ENCODE measurements around the gene ZNF649.
A peak's percentile ranks its signal among the peaks of the same experiment; 100 is the strongest.
"Not testable (repeated sequence)": the region's sequence is repeated elsewhere in the genome, so short reads cannot be mapped to it uniquely, and the experiment has no call there.

Gene ZNF649

DNA sequence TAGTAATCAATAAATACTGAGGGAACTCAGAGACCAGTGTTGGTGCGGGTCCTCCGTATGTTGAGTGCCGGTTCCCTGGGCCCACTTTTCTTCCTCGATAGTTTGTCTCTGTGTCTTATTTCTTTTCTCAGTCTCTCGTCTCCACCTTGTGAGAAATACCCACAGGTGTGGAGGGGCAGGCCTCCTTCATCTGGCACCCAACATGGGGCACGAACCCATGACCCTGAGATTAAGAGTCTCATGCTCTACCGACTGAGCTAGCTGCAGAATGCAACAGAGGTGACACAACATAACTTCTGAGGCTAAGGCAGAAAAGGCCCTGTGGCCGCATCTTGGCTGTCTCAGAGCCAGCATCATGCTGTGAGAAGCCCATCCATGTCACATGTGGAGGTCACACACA is 17.1 kb upstream of the ZNF649 start:
- Histone ChIP-seq H3K9ac (no peak overlapping the region), H3K27me3 (no peaks in the 10 kb centered on the region), H3K27ac (no peak overlapping the region), H4K20me1 (no peaks in the 10 kb centered on the region), H3K4me2 (no peak overlapping the region), H3K4me1 (no peaks in the 10 kb centered on the region), H3K9me3 (peaks cover 95% of the 10 kb centered on the region), H3K4me3 (peak overlapping the region; percentile 38; the same call in 1 of the 2 replicates), H3K36me3 (no peaks in the 10 kb centered on the region; the same call in 1 of the 2 replicates)
- TF ChIP-seq Cebpa-rat (IDR thresholded peaks at IDR 0.05) = no peak

GRCh38 chr19:51919606-51920005 is 14.8 kb upstream of the ZNF649 start:
- H3K9me3 ChIP-seq = peaks cover 100% of the 10 kb centered on the region
- no peak overlapping the region for H3K9ac ChIP-seq
- no peak overlapping the region for H3K4me3 ChIP-seq
- no peaks in the 10 kb centered on the region; the same call in 1 of the 2 replicates for H3K36me3 ChIP-seq
- no peaks in the 10 kb centered on the region for H4K20me1 ChIP-seq
- no peaks in the 10 kb centered on the region for H3K27me3 ChIP-seq
- no peak overlapping the region for H3K27ac ChIP-seq
- peaks cover 5% of the 10 kb centered on the region; the same call in 1 of the 2 replicates for H3K4me1 ChIP-seq
- TF ChIP-seq Cebpa-rat (IDR thresholded peaks at IDR 0.05) = no peak
- no peak overlapping the region for H3K4me2 ChIP-seq

- Histone ChIP-seq H3K27me3 (no peaks in the 10 kb centered on the region), H3K27ac (no peak overlapping the region), H3K4me2 (no peak overlapping the region; the same call in 1 of the 2 replicates), H4K20me1 (no peaks in the 10 kb centered on the region), H3K4me3 (no peak overlapping the region), H3K9ac (no peak overlapping the region), H3K4me1 (peaks cover 5% of the 10 kb centered on the region; the same call in 1 of the 2 replicates), H3K36me3 (no peaks in the 10 kb centered on the region), H3K9me3 (peaks cover 100% of the 10 kb centered on the region)
- TF ChIP-seq Cebpa-rat (IDR thresholded peaks at IDR 0.05) = no peak
Observed at GRCh38 chr19:51916167-51916566, 11.3 kb upstream of the ZNF649 start.

DNA sequence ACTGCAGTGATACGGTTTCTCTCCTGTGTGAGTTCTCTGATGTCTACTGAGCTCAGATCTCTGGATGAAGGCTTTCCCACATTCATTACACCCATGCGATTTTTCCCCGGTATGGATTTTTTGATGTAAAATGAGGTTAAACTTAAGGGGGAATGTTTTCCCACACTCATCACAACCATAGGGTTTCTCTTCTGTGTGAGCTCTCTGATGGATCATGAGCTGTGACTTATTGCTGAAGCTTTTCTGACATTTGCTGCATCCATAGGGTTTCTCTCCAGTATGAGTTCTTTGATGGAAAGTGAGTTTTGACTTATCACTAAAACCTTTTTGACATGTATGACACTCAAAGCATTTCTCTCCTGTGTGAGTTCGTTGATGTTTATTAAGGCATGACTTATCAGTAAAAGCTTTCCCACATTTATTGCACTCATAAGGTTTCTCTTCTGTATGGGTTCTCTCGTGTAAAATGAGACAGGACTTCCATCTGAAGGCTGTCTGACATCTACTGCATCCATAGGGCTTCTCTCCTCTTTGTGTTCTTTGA is 10.6 kb upstream of the ZNF649 start:
- H3K27me3 ChIP-seq = no peaks in the 10 kb centered on the region
- H3K9me3 ChIP-seq = peaks cover 99% of the 10 kb centered on the region

DNA sequence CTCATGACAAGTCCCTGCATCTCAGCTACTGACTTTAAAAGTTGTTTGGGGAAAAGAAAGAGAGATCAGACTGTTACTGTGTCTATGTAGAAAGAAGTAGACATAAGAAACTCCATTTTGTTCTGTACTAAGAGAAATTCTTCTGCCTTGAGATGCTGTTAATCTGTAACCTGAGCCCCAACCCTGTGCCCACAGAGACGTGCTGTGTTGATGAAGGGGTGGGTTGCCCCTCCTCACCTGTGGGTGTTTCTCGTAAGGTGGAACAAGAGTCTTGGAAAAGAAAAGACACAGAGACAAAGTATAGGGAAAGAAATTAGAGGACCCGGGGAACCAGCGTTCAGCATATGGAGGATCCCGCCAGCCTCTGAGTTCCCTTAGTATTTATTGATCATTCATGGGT is 3.2 kb upstream of the ZNF649 start:
- Histone ChIP-seq H3K4me1 (peaks cover 10% of the 10 kb centered on the region; the same call in 1 of the 2 replicates), H3K9me3 (peaks cover 78% of the 10 kb centered on the region)
- H3K4me3 ChIP-seq = not testable (repeated sequence)

More for the DNA sequence above, 10.6 kb upstream of the ZNF649 start:
- H3K9ac ChIP-seq = no peak overlapping the region
- H3K27ac ChIP-seq = no peak overlapping the region
- no peaks in the 10 kb centered on the region for H3K36me3 ChIP-seq
- TF ChIP-seq Cebpa-rat (IDR thresholded peaks at IDR 0.05) = no peak
- peaks cover 5% of the 10 kb centered on the region; the same call in 1 of the 2 replicates for H3K4me1 ChIP-seq
- no peaks in the 10 kb centered on the region for H4K20me1 ChIP-seq
- H3K4me2 ChIP-seq = no peak overlapping the region
- peak overlapping the region; percentile 27; the same call in 1 of the 2 replicates for H3K4me3 ChIP-seq

DNA sequence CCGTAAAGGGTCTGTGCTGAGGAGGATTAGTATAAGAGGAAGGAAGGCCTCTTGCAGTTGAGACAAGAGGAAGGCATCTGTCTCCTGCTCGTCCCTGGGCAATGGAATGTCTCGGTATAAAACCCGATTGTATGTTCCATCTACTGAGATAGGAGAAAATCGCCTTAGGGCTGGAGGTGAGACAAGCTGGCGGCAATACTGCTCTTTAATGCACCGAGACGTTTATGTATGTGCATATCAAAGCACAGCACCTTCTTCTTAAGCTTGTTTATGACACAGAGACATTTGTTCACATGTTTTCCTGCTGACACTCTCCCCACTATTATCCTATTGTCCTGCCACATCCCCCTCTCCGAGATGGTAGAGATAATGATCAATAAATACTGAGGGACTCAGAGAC is 1.3 kb upstream of the ZNF649 start:
- Histone ChIP-seq H3K4me1 (peaks cover 11% of the 10 kb centered on the region; the same call in 1 of the 2 replicates), H3K9me3 (peaks cover 78% of the 10 kb centered on the region), H3K36me3 (peaks cover 25% of the 10 kb centered on the region)
- not testable (repeated sequence) for H3K4me3 ChIP-seq, H3K27me3 ChIP-seq, H3K4me2 ChIP-seq, H3K27ac ChIP-seq, H3K9ac ChIP-seq, H4K20me1 ChIP-seq

More for the DNA sequence above, 3.2 kb upstream of the ZNF649 start:
- not testable (repeated sequence) for H3K36me3 ChIP-seq, H3K27me3 ChIP-seq, H3K4me2 ChIP-seq, H4K20me1 ChIP-seq, H3K9ac ChIP-seq, H3K27ac ChIP-seq

- not testable (repeated sequence) for H4K20me1 ChIP-seq, H3K4me2 ChIP-seq, H3K4me3 ChIP-seq, H3K27ac ChIP-seq, H3K27me3 ChIP-seq, H3K9ac ChIP-seq
- peaks cover 11% of the 10 kb centered on the region; the same call in 1 of the 2 replicates for H3K4me1 ChIP-seq
- H3K36me3 ChIP-seq = peaks cover 30% of the 10 kb centered on the region
- H3K9me3 ChIP-seq = peaks cover 78% of the 10 kb centered on the region
Observed at GRCh38 chr19:51905639-51906038, 822 bp upstream of the ZNF649 start.

DNA sequence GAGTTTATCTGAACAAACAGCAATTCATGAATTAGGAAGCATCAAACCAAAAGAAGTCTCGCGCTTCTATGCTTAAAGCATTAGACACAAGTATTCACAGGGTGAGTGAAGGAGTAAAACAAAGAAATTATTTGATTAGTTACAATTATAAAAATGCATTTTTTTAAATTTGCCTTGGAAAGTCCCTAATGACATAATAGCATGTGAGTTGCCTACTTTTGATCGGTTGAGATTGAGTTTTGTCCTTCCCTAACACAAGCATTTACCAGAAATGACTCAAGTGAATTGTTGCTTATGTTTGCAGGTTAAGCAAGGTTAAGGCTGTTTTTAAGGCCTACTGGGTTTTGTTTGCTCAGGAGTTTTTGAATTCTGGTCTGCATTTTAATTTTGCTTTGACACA is 389 bp upstream of the ZNF649 start:
- Histone ChIP-seq H3K4me1 (peaks cover 11% of the 10 kb centered on the region; the same call in 1 of the 2 replicates), H4K20me1 (no peaks in the 10 kb centered on the region), H3K9me3 (peaks cover 79% of the 10 kb centered on the region), H3K4me2 (no peak overlapping the region), H3K9ac (no peak overlapping the region), H3K27me3 (no peaks in the 10 kb centered on the region), H3K27ac (no peak overlapping the region), H3K36me3 (peaks cover 34% of the 10 kb centered on the region), H3K4me3 (0 out of 2 replicates have a peak overlapping the region, but pooled peaks have one; percentile 89)
- TF ChIP-seq Cebpa-rat (IDR thresholded peaks at IDR 0.05) = no peak

GRCh38 chr19:51903192-51903591 is 1.6 kb downstream of the ZNF649 start:
- Histone ChIP-seq H3K27ac (no peak overlapping the region), H3K9ac (no peak overlapping the region), H3K9me3 (peaks cover 85% of the 10 kb centered on the region), H3K4me3 (peak overlapping the region; percentile 89), H3K4me1 (peaks cover 11% of the 10 kb centered on the region; the same call in 1 of the 2 replicates), H3K4me2 (peak overlapping the region; percentile 88), H3K36me3 (peaks cover 54% of the 10 kb centered on the region), H3K27me3 (no peaks in the 10 kb centered on the region), H4K20me1 (no peaks in the 10 kb centered on the region)
- no peak for TF ChIP-seq Cebpa-rat (IDR thresholded peaks at IDR 0.05)

DNA sequence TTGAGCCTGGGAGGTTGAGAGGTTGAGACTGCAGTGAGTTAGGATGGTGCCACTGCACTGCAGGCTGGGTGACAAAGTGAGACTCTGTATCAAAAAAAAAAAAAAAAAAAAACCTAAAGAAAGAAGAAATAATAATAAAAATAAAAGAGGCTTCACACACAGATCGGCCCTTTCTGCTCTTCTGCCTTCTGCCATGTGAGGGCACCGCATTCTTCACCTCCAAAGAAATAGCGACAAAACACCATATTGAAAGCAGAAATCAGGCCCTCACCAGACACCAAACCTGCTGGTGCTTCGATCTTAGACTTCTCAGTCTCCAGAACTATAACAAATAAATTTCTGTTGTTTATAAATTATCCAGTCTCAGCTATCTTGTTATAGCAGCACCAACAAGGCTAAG is 3.0 kb downstream of the ZNF649 start:
- H3K27me3 ChIP-seq = no peaks in the 10 kb centered on the region
- peaks cover 68% of the 10 kb centered on the region for H3K36me3 ChIP-seq
- TF ChIP-seq Cebpa-rat (IDR thresholded peaks at IDR 0.05) = no peak
- H4K20me1 ChIP-seq = no peaks in the 10 kb centered on the region
- no peak overlapping the region for H3K4me2 ChIP-seq
- no peak overlapping the region for H3K27ac ChIP-seq
- H3K4me3 ChIP-seq = peak overlapping the region; percentile 43; the same call in 1 of the 2 replicates
- H3K4me1 ChIP-seq = peaks cover 11% of the 10 kb centered on the region; the same call in 1 of the 2 replicates
- peaks cover 85% of the 10 kb centered on the region for H3K9me3 ChIP-seq
- H3K9ac ChIP-seq = no peak overlapping the region

All from BLaER1 (cell line).